ENCODE measurements around the gene MT1HL1.
"Not testable (repeated sequence)": the region's sequence is repeated elsewhere in the genome, so short reads cannot be mapped to it uniquely, and the experiment has no call there.

The MT1HL1 gene

GRCh38 chr1:237018896-237019295 lies 14.7 kb upstream of the MT1HL1 start:
- no peak overlapping the region for H3K4me3 ChIP-seq (ENCODE audit: low read depth, low read length)

- H3K4me3 ChIP-seq (ENCODE audit: low read depth, low read length): no peak overlapping the region
Measured at GRCh38 chr1:237016626-237017025, 12.4 kb upstream of the MT1HL1 start.

- H3K4me3 ChIP-seq (ENCODE audit: low read depth, low read length): no peak overlapping the region
Measured at GRCh38 chr1:237013608-237014007, 9.4 kb upstream of the MT1HL1 start.

GRCh38 chr1:237012788-237013383 lies 8.6 kb upstream of the MT1HL1 start:
- no peak overlapping the region for H3K4me3 ChIP-seq (ENCODE audit: low read depth, low read length)

- no peak overlapping the region for H3K4me3 ChIP-seq (ENCODE audit: low read depth, low read length)
Measured at GRCh38 chr1:237012361-237012760, 8.1 kb upstream of the MT1HL1 start.

GRCh38 chr1:237011432-237011831 lies 7.2 kb upstream of the MT1HL1 start:
- no peak overlapping the region for H3K4me3 ChIP-seq (ENCODE audit: low read depth, low read length)

- no peak overlapping the region for H3K4me3 ChIP-seq (ENCODE audit: low read depth, low read length)
Measured at GRCh38 chr1:237009611-237010010, 5.4 kb upstream of the MT1HL1 start.

GRCh38 chr1:237007147-237007881 lies 3.1 kb upstream of the MT1HL1 start:
- H3K4me3 ChIP-seq (ENCODE audit: low read depth, low read length): no peak overlapping the region

GRCh38 chr1:237005674-237006073 lies 1.4 kb upstream of the MT1HL1 start:
- H3K4me3 ChIP-seq (ENCODE audit: low read depth, low read length): no peak overlapping the region

GRCh38 chr1:237003516-237003915 lies 725 bp downstream of the MT1HL1 start:
- no peak overlapping the region for H3K4me3 ChIP-seq (ENCODE audit: low read depth, low read length)

GRCh38 chr1:237000191-237000590 lies 4.0 kb downstream of the MT1HL1 start:
- no peak overlapping the region for H3K4me3 ChIP-seq (ENCODE audit: low read depth, low read length)

GRCh38 chr1:236998546-236998945 lies 5.7 kb downstream of the MT1HL1 start:
- H3K4me3 ChIP-seq (ENCODE audit: low read depth, low read length): no peak overlapping the region

- no peak overlapping the region for H3K4me3 ChIP-seq (ENCODE audit: low read depth, low read length)
Measured at GRCh38 chr1:236997882-236998281, 6.4 kb downstream of the MT1HL1 start.

GRCh38 chr1:236997361-236997760 lies 6.9 kb downstream of the MT1HL1 start:
- H3K4me3 ChIP-seq (ENCODE audit: low read depth, low read length): no peak overlapping the region

- no peak overlapping the region for H3K4me3 ChIP-seq (ENCODE audit: low read depth, low read length)
Measured at GRCh38 chr1:236994450-236994849, 9.8 kb downstream of the MT1HL1 start.

GRCh38 chr1:236992449-236992848 lies 11.8 kb downstream of the MT1HL1 start:
- no peak overlapping the region for H3K4me3 ChIP-seq (ENCODE audit: low read depth, low read length)

- H3K4me3 ChIP-seq (ENCODE audit: low read depth, low read length): no peak overlapping the region
Measured at GRCh38 chr1:236990052-236990445, 14.2 kb downstream of the MT1HL1 start.

GRCh38 chr1:236989290-236990051 lies 14.8 kb downstream of the MT1HL1 start:
- no peak overlapping the region for H3K4me3 ChIP-seq (ENCODE audit: low read depth, low read length)

GRCh38 chr1:236983818-236984217 lies 20.4 kb downstream of the MT1HL1 start:
- H3K4me3 ChIP-seq (ENCODE audit: low read depth, low read length): no peak overlapping the region

GRCh38 chr1:236982380-236982779 lies 21.9 kb downstream of the MT1HL1 start:
- H3K4me3 ChIP-seq (ENCODE audit: low read depth, low read length): no peak overlapping the region

- not testable (repeated sequence) for H3K4me3 ChIP-seq (ENCODE audit: low read depth, low read length)
Measured at GRCh38 chr1:236981431-236981830, 22.8 kb downstream of the MT1HL1 start.

GRCh38 chr1:236980673-236981072 lies 23.6 kb downstream of the MT1HL1 start:
- no peak overlapping the region for H3K4me3 ChIP-seq (ENCODE audit: low read depth, low read length)
